IMR-90 (cell line): Measurements from ENCODE around the gene TNF. TPM values are rescaled to one million over a fixed set of nuclear protein-coding genes. Genes with fewer than 3 reads are reported as not detected.

ENCODE experiments used
- ATAC-seq: fragments of 200-7000 bp; cut with Tn5 transposase; 2 replicates; pipeline ENCODE4 v1.9.1; 2020; ENCODE audit warnings: low read depth, mild to moderate bottlenecking, moderate library complexity
- BruUV-seq: library from RNA; stranded (reverse); fragments of 400-500 nt; replicated peaks from 2 replicates; lab custom pipeline; 2021; lab: Mats Ljungman, UMichigan
- CTCF ChIA-PET: fragments of 300-600 bp; formaldehyde crosslinking; extraction: SDS; loops from one replicate; lab custom pipeline; 2021; ENCODE audit warnings: antibody characterized with exemption; lab: Yijun Ruan, JAX
- POLR2A ChIA-PET: fragments of 300-600 bp; sonication (Branson Sonifier 250); formaldehyde crosslinking; loops from one replicate; lab custom pipeline; 2022; ENCODE audit warnings: antibody characterized with exemption; ENCODE audit not compliant: unreplicated experiment; lab: Charles Lee
- DNase-seq: peaks from one replicate; pipeline ENCODE4 v3.0.0; 2013
- H2AFZ ChIP-seq: replicated peaks from 2 replicates; pipeline ENCODE3; 2013; ENCODE audit warnings: low read length, mild to moderate bottlenecking; ENCODE audit not compliant: poor library complexity
- H2AK5ac ChIP-seq: 2 replicates; pipeline ENCODE4 v1.6.1; 2013; ENCODE audit warnings: low read depth, low read length, inconsistent platforms
- H2AK9ac ChIP-seq: replicated peaks from 2 replicates; pipeline ENCODE3; 2013; ENCODE audit warnings: mild to moderate bottlenecking, low read depth, low read length, moderate library complexity; ENCODE audit not compliant: poor library complexity
- H2BK120ac ChIP-seq: 2 replicates; pipeline ENCODE4 v1.6.1; 2013; ENCODE audit warnings: low read depth, low read length, inconsistent platforms
- H2BK15ac ChIP-seq: 3 replicates; pipeline ENCODE4 v1.6.1; 2013; ENCODE audit warnings: low read depth, low read length, inconsistent platforms
- H2BK20ac ChIP-seq: 2 replicates; pipeline ENCODE4 v1.6.1; 2013; ENCODE audit warnings: low read depth, mild to moderate bottlenecking, inconsistent platforms, low read length, moderate library complexity
- H2BK5ac ChIP-seq: 2 replicates; pipeline ENCODE4 v1.6.1; 2013; ENCODE audit warnings: mild to moderate bottlenecking, low read depth, low read length, inconsistent platforms; ENCODE audit not compliant: poor library complexity, severe bottlenecking
- H3K14ac ChIP-seq: replicated peaks from 2 replicates; pipeline ENCODE4 v1.6.1; 2013; ENCODE audit warnings: low read depth, low read length, inconsistent platforms
- H3K18ac ChIP-seq: 2 replicates; pipeline ENCODE4 v1.6.1; 2013; ENCODE audit warnings: low read depth, low read length, control low read depth
- H3K23ac ChIP-seq: 2 replicates; pipeline ENCODE4 v1.6.1; 2013; ENCODE audit warnings: low read depth, low read length, inconsistent platforms
- H3K27ac ChIP-seq: 2 replicates; pipeline ENCODE4 v1.5.1; 2013; ENCODE audit warnings: mild to moderate bottlenecking, control low read depth, low read length; ENCODE audit not compliant: insufficient read depth
- H3K27me3 ChIP-seq: 2 replicates; pipeline ENCODE4 v1.6.1; 2013; ENCODE audit warnings: low read length; ENCODE audit not compliant: control insufficient read depth, insufficient read depth
- H3K36me3 ChIP-seq: 2 replicates; pipeline ENCODE4 v1.6.1; 2013; ENCODE audit warnings: low read length, mixed read lengths; ENCODE audit not compliant: control insufficient read depth, insufficient read depth
- H3K4ac ChIP-seq: 2 replicates; pipeline ENCODE4 v1.6.1; 2013; ENCODE audit warnings: low read depth, low read length, inconsistent platforms
- H3K4me1 ChIP-seq: 2 replicates; pipeline ENCODE4 v1.6.1; 2013; ENCODE audit warnings: low read length, mixed read lengths; ENCODE audit not compliant: control insufficient read depth, insufficient read depth
- H3K4me2 ChIP-seq: 2 replicates; pipeline ENCODE4 v1.6.1; 2013; ENCODE audit warnings: low read depth, mild to moderate bottlenecking, control low read depth, low read length, moderate library complexity
- H3K4me3 ChIP-seq: 2 replicates; pipeline ENCODE4 v1.5.1; 2013; ENCODE audit warnings: low read depth, mild to moderate bottlenecking, control low read depth, low read length, moderate library complexity; ENCODE audit not compliant: insufficient read depth
- H3K56ac ChIP-seq: 2 replicates; pipeline ENCODE4 v1.6.1; 2013; ENCODE audit warnings: low read length, inconsistent platforms; ENCODE audit not compliant: insufficient read depth; ENCODE audit errors: extremely low read depth
- H3K79me1 ChIP-seq, 2 experiments: 2 replicates each; pipeline ENCODE4 v1.6.1; 2013; ENCODE audit warnings: low read length in 2 of 2, inconsistent platforms in 1 of 2, low read depth in 1 of 2
- H3K9ac ChIP-seq: 2 replicates; pipeline ENCODE4 v1.6.1; 2013; ENCODE audit warnings: low read depth, low read length, control low read depth
- H3K9me1 ChIP-seq: 2 replicates; pipeline ENCODE4 v1.6.1; 2013; ENCODE audit warnings: low read length, inconsistent platforms; ENCODE audit not compliant: insufficient read depth
- H3K9me3 ChIP-seq: 2 replicates; pipeline ENCODE4 v1.6.1; 2013; ENCODE audit warnings: low read length; ENCODE audit not compliant: control insufficient read depth, insufficient read depth
- H4K20me1 ChIP-seq: 2 replicates; pipeline ENCODE4 v1.6.1; 2013; ENCODE audit warnings: low read length, inconsistent platforms; ENCODE audit not compliant: insufficient read depth
- H4K5ac ChIP-seq: 2 replicates; pipeline ENCODE4 v1.6.1; 2013; ENCODE audit warnings: mild to moderate bottlenecking, low read depth, low read length, control low read depth
- H4K8ac ChIP-seq, 2 experiments: 2 replicates each; pipeline ENCODE4 v1.6.1; 2013; ENCODE audit warnings: low read depth in 2 of 2, low read length in 2 of 2, control low read depth in 1 of 2, inconsistent platforms in 1 of 2
- H4K91ac ChIP-seq: 2 replicates; pipeline ENCODE4 v1.6.1; 2013; ENCODE audit warnings: low read depth, low read length, inconsistent platforms; ENCODE audit not compliant: insufficient read depth
- FOS ChIP-seq: fragments of 150-350 bp; IDR thresholded peaks from 2 replicates; pipeline ENCODE4 v1.6.1; 2016; ENCODE audit warnings: low read depth, low read length
- MAZ ChIP-seq: IDR thresholded peaks from 2 replicates; pipeline ENCODE4 v1.6.1; 2012; ENCODE audit warnings: low read depth, mild to moderate bottlenecking, low read length, improper control_type of control experiment, moderate library complexity, borderline replicate concordance
- MXI1 ChIP-seq: IDR thresholded peaks from 2 replicates; pipeline ENCODE4 v1.6.1; 2012; ENCODE audit warnings: low read depth, mild to moderate bottlenecking, low read length, moderate library complexity, borderline replicate concordance
- NFE2L2 ChIP-seq: fragments of 150-350 bp; IDR thresholded peaks from 2 replicates; pipeline ENCODE4 v1.6.1; 2016; ENCODE audit warnings: low read depth, mild to moderate bottlenecking, low read length
- RCOR1 ChIP-seq: IDR thresholded peaks from 2 replicates; pipeline ENCODE4 v1.6.1; 2012; ENCODE audit warnings: mild to moderate bottlenecking, low read length, improper control_type of control experiment; ENCODE audit not compliant: insufficient replicate concordance
- RFX5 ChIP-seq: IDR thresholded peaks from 2 replicates; pipeline ENCODE4 v1.8.0; 2012; ENCODE audit warnings: low read depth, mild to moderate bottlenecking, low read length, moderate library complexity
- WGBS, 2 experiments: methylation state at CpG; one replicate each; pipeline versions ENCODE4 v1.1.5 to v1.1.7; 2013; ENCODE audit warnings: missing lambda C conversion rate in 2 of 2; ENCODE audit not compliant: insufficient read length in 1 of 2; ENCODE audit errors: extremely low coverage in 2 of 2; 5-methylcytosine and 5-hydroxymethylcytosine counted together
- dilution Hi-C: fragments of 300-500 bp; cut with HindIII; formaldehyde crosslinking; loops from one replicate; pipeline ENCODE4 v1.14.3; 2018; ENCODE audit warnings: low sequenced_read_pairs; ENCODE audit not compliant: unreplicated experiment
- in situ Hi-C: fragments of 300-500 bp; cut with MboI; formaldehyde crosslinking; loops from 3 replicates; pipeline ENCODE4 v1.14.3; 2019; ENCODE audit warnings: low sequenced_read_pairs, inconsistent platforms, mixed read lengths
- intact Hi-C: fragments of 100-400 bp; cut with micrococcal nuclease; formaldehyde crosslinking; loops from 2 replicates; pipeline ENCODE4 v1.10.0; 2022
- polyA plus RNA-seq, 3 experiments: library from polyadenylated mRNA; depleted of rRNA; stranded (reverse); fragments of >200 nt; gene quantifications; 2 replicates each; pipeline ENCODE4 v1.2.3, GENCODE V29; 2012; ENCODE audit warnings: low replicate concordance in 1 of 3
- total RNA-seq: library from RNA; depleted of rRNA; stranded (reverse); fragments of >200 nt; gene quantifications from 2 replicates; pipeline ENCODE4 v1.2.3, GENCODE V29; 2012
- TF ChIP-seq, protein P1 (sequence below): fragments of 150-350 bp; IDR thresholded peaks from 2 replicates; pipeline ENCODE4 v1.6.1; 2016; ENCODE audit warnings: low read depth, mild to moderate bottlenecking, low read length, moderate library complexity, borderline replicate concordance

Gene TNF
- total and polyA plus RNA-seq, 2 of the 4 experiments (the other 2 are of a cell fraction): not detected

DNA sequence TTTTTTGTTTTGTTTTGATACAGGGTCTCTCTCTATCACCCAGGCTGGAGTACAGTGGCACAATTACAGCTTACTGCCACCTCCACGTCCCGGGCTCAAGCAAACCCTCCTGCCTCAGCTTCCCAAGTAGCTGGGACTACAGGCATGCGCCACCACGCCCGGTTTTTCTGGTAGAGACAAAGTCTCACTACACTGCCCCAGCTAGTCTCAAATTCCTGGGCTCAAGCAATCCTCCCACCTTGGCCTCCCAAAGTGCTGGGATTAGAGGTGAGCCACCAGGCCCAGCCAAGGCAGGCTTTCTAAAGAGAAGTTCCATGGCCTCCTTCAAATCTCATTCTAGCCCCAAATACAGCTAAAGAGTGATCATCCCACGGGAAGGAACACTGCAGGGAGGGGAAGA, 41.4 kb upstream of the TNF start:
- no peak overlapping the region for H3K4me2 ChIP-seq
- H3K36me3 ChIP-seq: peaks cover 80% of the 10 kb centered on the region
- H4K91ac ChIP-seq: no peak overlapping the region
- H2BK15ac ChIP-seq: no peak overlapping the region
- no peak overlapping the region for H3K9ac ChIP-seq
- no peak overlapping the region for H2BK120ac ChIP-seq
- no peak overlapping the region for H3K23ac ChIP-seq
- CTCF ChIA-PET: no interaction called here
- WGBS, 2 experiments: no CpG with 5 or more reads among the region's 6 CpGs
- intact Hi-C loops (no loop called here), in situ Hi-C loops (no loop called here), dilution Hi-C loops (no loop called here)
- TF ChIP-seq FOS (no peak), RFX5 (no peak), RCOR1 (no peak), NFE2L2 (no peak), MAZ (no peak), MXI1 (no peak)
- TF ChIP-seq, protein P1, sequence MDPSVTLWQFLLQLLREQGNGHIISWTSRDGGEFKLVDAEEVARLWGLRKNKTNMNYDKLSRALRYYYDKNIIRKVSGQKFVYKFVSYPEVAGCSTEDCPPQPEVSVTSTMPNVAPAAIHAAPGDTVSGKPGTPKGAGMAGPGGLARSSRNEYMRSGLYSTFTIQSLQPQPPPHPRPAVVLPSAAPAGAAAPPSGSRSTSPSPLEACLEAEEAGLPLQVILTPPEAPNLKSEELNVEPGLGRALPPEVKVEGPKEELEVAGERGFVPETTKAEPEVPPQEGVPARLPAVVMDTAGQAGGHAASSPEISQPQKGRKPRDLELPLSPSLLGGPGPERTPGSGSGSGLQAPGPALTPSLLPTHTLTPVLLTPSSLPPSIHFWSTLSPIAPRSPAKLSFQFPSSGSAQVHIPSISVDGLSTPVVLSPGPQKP: no peak
- H3K14ac ChIP-seq: no peak overlapping the region
- H3K56ac ChIP-seq: no peak overlapping the region
- H3K27ac ChIP-seq: no peak overlapping the region
- 0 out of 2 replicates have a peak, but pooled peaks cover 10% of the 10 kb centered on the region for H3K9me1 ChIP-seq
- no peak overlapping the region for H2AK5ac ChIP-seq
- ATAC-seq (no peak), DNase-seq (no peak)
- no peak overlapping the region for H2AFZ ChIP-seq
- H4K20me1 ChIP-seq: peaks cover 89% of the 10 kb centered on the region
- no peak overlapping the region for H3K18ac ChIP-seq
- no TSS peak for BruUV-seq
- H3K4ac ChIP-seq: no peak overlapping the region
- no peak overlapping the region for H4K5ac ChIP-seq
- no peak overlapping the region for H2BK20ac ChIP-seq
- H3K4me1 ChIP-seq: peaks cover 2% of the 10 kb centered on the region; the same call in 1 of the 2 replicates
- H3K9me3 ChIP-seq: no peaks in the 10 kb centered on the region
- H4K8ac ChIP-seq: no peak overlapping the region
- no peaks in the 10 kb centered on the region for H3K27me3 ChIP-seq
- no peak overlapping the region for H2AK9ac ChIP-seq
- H3K79me1 ChIP-seq: peaks cover 44 to 74% of the 10 kb centered on the region in 2 experiments
- POLR2A ChIA-PET: no interaction called here
- no peak overlapping the region for H3K4me3 ChIP-seq
- H2BK5ac ChIP-seq: no peak overlapping the region
